ENCODE measurements around the gene RXRG.

GRCh38 chr1:165467706-165468105 is 22.8 kb upstream of the RXRG start:
- TF ChIP-seq JUND (IDR thresholded peaks at IDR 0.05): no peak
- TF ChIP-seq YY1 (IDR thresholded peaks at IDR 0.05; ENCODE audit: low read depth): no peak
- no peak for TF ChIP-seq EP300 (IDR thresholded peaks at IDR 0.05; ENCODE audit: borderline replicate concordance in 1 of 2, low read depth in 1 of 2, low read length in 1 of 2)
- TF ChIP-seq NFIC (IDR thresholded peaks at IDR 0.05; ENCODE audit: borderline replicate concordance): no peak
- TF ChIP-seq GABPA (IDR thresholded peaks at IDR 0.05; ENCODE audit: low read depth): no peak
- no peak for TF ChIP-seq CHD2 (IDR thresholded peaks at IDR 0.05; ENCODE audit: low read length, partially characterized antibody)
- no peak for TF ChIP-seq TCF12 (IDR thresholded peaks at IDR 0.05)
- no peak for TF ChIP-seq CTCF (IDR thresholded peaks at IDR 0.05)
- no peak for TF ChIP-seq SMC3 (IDR thresholded peaks at IDR 0.05; ENCODE audit: low read depth, low read length)
- TF ChIP-seq RXRA (IDR thresholded peaks at IDR 0.05; ENCODE audit: borderline replicate concordance, low read depth): no peak
- TF ChIP-seq SIN3A (IDR thresholded peaks at IDR 0.05; ENCODE audit: borderline replicate concordance, low read depth, low read length): no peak
- no peak for TF ChIP-seq POLR2AphosphoS5 (IDR thresholded peaks at IDR 0.05; ENCODE audit: low read depth, low read length)
- TF ChIP-seq NRF1 (IDR thresholded peaks at IDR 0.05; ENCODE audit: low read depth, low read length): no peak
- TF ChIP-seq RAD21 (IDR thresholded peaks at IDR 0.05; ENCODE audit: low read length): no peak
